ENCODE results near the gene C9orf78.

Gene C9orf78
- total RNA-seq = 146 to 186 reads per million in 2 donors

- peak; percentile 97 for DNase-seq
Measured at GRCh38 chr9:129835128-129835859, at the start of gene C9orf78, which contains the start of gene USP20. TSS of gene C9orf78 (minus strand) at chr9:129835275. CDS start at chr9:129835221, 54 bp downstream. TSS of gene USP20 (plus strand) at chr9:129835458. CDS start at chr9:129852556, 17,098 bp downstream.

- peak; percentile 93 for DNase-seq
Measured at GRCh38 chr9:129884220-129885017, 49.3 kb upstream of the C9orf78 start.

- DNase-seq = no peak
Measured at GRCh38 chr9:129881547-129882324, 46.7 kb upstream of the C9orf78 start.

GRCh38 chr9:129880654-129881546, 45.8 kb upstream of the C9orf78 start:
- DNase-seq = no peak

- DNase-seq = no peak
Measured at GRCh38 chr9:129879991-129880653, 45.0 kb upstream of the C9orf78 start.

- no peak for DNase-seq
Measured at GRCh38 chr9:129879103-129879699, 44.1 kb upstream of the C9orf78 start.

GRCh38 chr9:129878291-129878690, 43.2 kb upstream of the C9orf78 start:
- DNase-seq = no peak

GRCh38 chr9:129876815-129877214, 41.7 kb upstream of the C9orf78 start:
- DNase-seq = no peak

GRCh38 chr9:129875687-129876395, 40.8 kb upstream of the C9orf78 start:
- DNase-seq = no peak

- no peak for DNase-seq
Measured at GRCh38 chr9:129875181-129875611, 40.1 kb upstream of the C9orf78 start.

GRCh38 chr9:129874261-129875101, 39.4 kb upstream of the C9orf78 start:
- DNase-seq = no peak

- no peak for DNase-seq
Measured at GRCh38 chr9:129873563-129874190, 38.6 kb upstream of the C9orf78 start.

GRCh38 chr9:129871046-129871445, 36.0 kb upstream of the C9orf78 start:
- no peak for DNase-seq

GRCh38 chr9:129869585-129870501, 34.8 kb upstream of the C9orf78 start:
- DNase-seq = no peak

- DNase-seq = peak; percentile 87
Measured at GRCh38 chr9:129868872-129869486, 33.9 kb upstream of the C9orf78 start.

- no peak for DNase-seq
Measured at GRCh38 chr9:129868023-129868871, 33.2 kb upstream of the C9orf78 start.

Measured in T-helper 9 cell (primary cell).